Natural killer cell (primary cell): ENCODE results near the gene ICA1L. TPM values are rescaled to one million over a fixed set of nuclear protein-coding genes. Genes with fewer than 3 reads are reported as not detected.

ENCODE experiments used
- ATAC-seq, 3 donors: fragments of 150-1000 bp in 2 of 3; fragments of 200-7000 bp in 1 of 3; cut with Tn5 transposase; 1 replicate in 1 of 3; 2 replicates in 2 of 3; pipeline ENCODE4 v1.10.0; 2021; ENCODE audit warnings: mild to moderate bottlenecking in 2 of 3, moderate library complexity in 2 of 3
- DNase-seq, 2 donors: peaks; one replicate each; pipeline versions ENCODE4 v3.0.0 to v3.0.0-alpha.2; 2013 to 2021; ENCODE audit warnings: mixed read lengths in 1 of 2
- H3K27ac ChIP-seq: one replicate; pipeline ENCODE4 v1.5.1; 2013; ENCODE audit warnings: mild to moderate bottlenecking, low read length
- H3K27me3 ChIP-seq: one replicate; pipeline ENCODE4 v1.6.1; 2013; ENCODE audit warnings: low read length; ENCODE audit not compliant: control insufficient read depth, insufficient read depth
- H3K36me3 ChIP-seq: one replicate; pipeline ENCODE4 v1.6.1; 2013; ENCODE audit warnings: low read length; ENCODE audit not compliant: control insufficient read depth, insufficient read depth
- H3K4me1 ChIP-seq: one replicate; pipeline ENCODE4 v1.6.1; 2013; ENCODE audit warnings: low read length; ENCODE audit not compliant: control insufficient read depth, insufficient read depth
- H3K4me3 ChIP-seq: one replicate; pipeline ENCODE4 v1.5.1; 2013; ENCODE audit warnings: low read length
- H3K9me3 ChIP-seq: one replicate; pipeline ENCODE4 v1.6.1; 2013; ENCODE audit warnings: low read length; ENCODE audit not compliant: control insufficient read depth, insufficient read depth
- H3K27ac Mint-ChIP-seq, 2 donors: one replicate each; pipeline ENCODE4 v1.8.0; 2022; ENCODE audit warnings: mild to moderate bottlenecking in 2 of 2, mixed read lengths in 2 of 2, moderate library complexity in 1 of 2
- H3K27me3 Mint-ChIP-seq, 2 donors: one replicate each; pipeline ENCODE4 v1.8.0; 2022; ENCODE audit warnings: low read depth in 2 of 2, mixed read lengths in 2 of 2
- H3K36me3 Mint-ChIP-seq: one replicate; pipeline ENCODE4 v1.8.0; 2022; ENCODE audit warnings: mixed read lengths
- H3K4me1 Mint-ChIP-seq, 2 donors: one replicate each; pipeline ENCODE4 v1.8.0; 2022; ENCODE audit warnings: mixed read lengths in 2 of 2
- H3K4me3 Mint-ChIP-seq: one replicate; pipeline ENCODE4 v1.8.0; 2022; ENCODE audit warnings: mild to moderate bottlenecking, moderate library complexity, mixed read lengths
- H3K9me3 Mint-ChIP-seq, 2 donors: one replicate each; pipeline ENCODE4 v1.8.0; 2022; ENCODE audit warnings: mixed read lengths in 2 of 2
- WGBS: methylation state at CpG from one replicate; pipeline ENCODE4 v1.1.7; 2013; ENCODE audit warnings: missing lambda C conversion rate; ENCODE audit not compliant: insufficient coverage; 5-methylcytosine and 5-hydroxymethylcytosine counted together
- intact Hi-C: fragments of 100-400 bp; cut with micrococcal nuclease; formaldehyde crosslinking; loops from one replicate; pipeline ENCODE4 v1.14.2; 2022
- total RNA-seq, 4 donors: library from RNA; stranded (reverse); fragments of 120-200 nt in 1 of 4; gene quantifications; one replicate each; pipeline versions ENCODE4 v1.2.3 to v1.2.4, GENCODE V29; 2013 to 2022
- TF ChIP-seq, protein P1 (sequence below): fragments of 200-600 bp; IDR thresholded peaks from one replicate; pipeline ENCODE4 v1.8.0; 2022; ENCODE audit warnings: antibody characterized with exemption

ICA1L gene
- total RNA-seq, 3 donors from 2014 or later (not counting 1 experiment from before 2014, with no cell fraction given), result 9.0 to 15.5 (median 10.4) TPM

DNA sequence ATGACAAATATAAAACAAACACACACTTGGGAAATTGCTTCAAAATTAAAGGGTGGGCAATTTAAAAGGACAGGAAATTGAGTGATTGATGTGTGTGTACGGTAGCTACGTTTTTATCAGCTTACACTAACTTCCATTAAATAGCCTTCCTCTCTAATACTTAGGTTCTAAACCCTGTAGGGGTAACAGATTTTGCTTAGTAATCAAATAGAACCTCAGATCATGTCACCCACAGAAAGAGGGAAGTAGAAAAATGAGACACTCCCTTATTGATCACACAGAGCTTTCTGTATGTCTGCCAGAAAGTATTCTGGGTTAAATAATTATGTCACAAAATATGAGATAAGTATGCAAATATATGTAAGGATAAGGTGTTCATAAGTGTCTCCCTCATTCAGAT is 93.3 kb downstream of the ICA1L start:
- no peaks in the 10 kb centered on the region for H3K9me3 ChIP-seq
- H3K36me3 ChIP-seq, result peaks cover 15% of the 10 kb centered on the region
- WGBS, result no CpG with 5 or more reads among the region's 2 CpGs
- H3K27ac Mint-ChIP-seq, result no peak overlapping the region
- H3K4me3 Mint-ChIP-seq, result no peak overlapping the region
- TF ChIP-seq, protein P1, sequence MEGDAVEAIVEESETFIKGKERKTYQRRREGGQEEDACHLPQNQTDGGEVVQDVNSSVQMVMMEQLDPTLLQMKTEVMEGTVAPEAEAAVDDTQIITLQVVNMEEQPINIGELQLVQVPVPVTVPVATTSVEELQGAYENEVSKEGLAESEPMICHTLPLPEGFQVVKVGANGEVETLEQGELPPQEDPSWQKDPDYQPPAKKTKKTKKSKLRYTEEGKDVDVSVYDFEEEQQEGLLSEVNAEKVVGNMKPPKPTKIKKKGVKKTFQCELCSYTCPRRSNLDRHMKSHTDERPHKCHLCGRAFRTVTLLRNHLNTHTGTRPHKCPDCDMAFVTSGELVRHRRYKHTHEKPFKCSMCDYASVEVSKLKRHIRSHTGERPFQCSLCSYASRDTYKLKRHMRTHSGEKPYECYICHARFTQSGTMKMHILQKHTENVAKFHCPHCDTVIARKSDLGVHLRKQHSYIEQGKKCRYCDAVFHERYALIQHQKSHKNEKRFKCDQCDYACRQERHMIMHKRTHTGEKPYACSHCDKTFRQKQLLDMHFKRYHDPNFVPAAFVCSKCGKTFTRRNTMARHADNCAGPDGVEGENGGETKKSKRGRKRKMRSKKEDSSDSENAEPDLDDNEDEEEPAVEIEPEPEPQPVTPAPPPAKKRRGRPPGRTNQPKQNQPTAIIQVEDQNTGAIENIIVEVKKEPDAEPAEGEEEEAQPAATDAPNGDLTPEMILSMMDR, result no peak
- H3K27me3 Mint-ChIP-seq, result no peaks in the 10 kb centered on the region
- no peak overlapping the region for H3K27ac ChIP-seq
- DNase-seq (no peak), ATAC-seq (no peak)
- H3K4me1 Mint-ChIP-seq, result peaks cover 0 to 7% of the 10 kb centered on the region in 2 donors
- H3K4me1 ChIP-seq, result no peaks in the 10 kb centered on the region
- intact Hi-C loops, result no loop called here
- no peak overlapping the region for H3K4me3 ChIP-seq
- H3K27me3 ChIP-seq, result no peaks in the 10 kb centered on the region
- peaks cover 8% of the 10 kb centered on the region for H3K36me3 Mint-ChIP-seq
- no peaks in the 10 kb centered on the region for H3K9me3 Mint-ChIP-seq

DNA sequence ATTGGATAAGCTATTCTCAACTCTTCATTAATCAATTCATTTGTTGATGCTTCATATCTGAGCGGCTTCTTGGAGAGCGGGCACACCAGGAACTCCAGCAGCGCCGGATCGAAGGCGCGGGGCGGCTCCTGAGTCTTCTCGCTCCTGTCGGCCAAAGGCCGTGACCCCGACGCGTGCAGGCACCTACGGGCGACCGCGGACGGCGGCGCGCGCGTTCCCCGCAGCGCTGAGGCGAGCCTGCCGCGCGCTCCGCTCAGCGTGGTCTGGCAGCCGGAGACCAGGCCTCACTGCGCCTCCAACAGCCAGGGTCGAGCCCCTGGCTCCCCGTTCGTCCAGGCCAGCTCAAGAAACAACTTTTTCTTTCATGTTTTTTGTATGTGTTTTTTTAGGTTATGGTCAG is 97.5 kb downstream of the ICA1L start:
- Histone ChIP-seq H3K36me3 (peaks cover 9% of the 10 kb centered on the region), H3K27me3 (no peaks in the 10 kb centered on the region), H3K9me3 (no peaks in the 10 kb centered on the region), H3K4me3 (no peak overlapping the region), H3K4me1 (no peaks in the 10 kb centered on the region), H3K27ac (no peak overlapping the region)
- 86% methylated on average over 37 of the region's 37 CpGs for WGBS
- Mint-ChIP-seq H3K4me1 (peaks cover 0 to 7% of the 10 kb centered on the region in 2 donors), H3K36me3 (peaks cover 5% of the 10 kb centered on the region), H3K27ac (no peak overlapping the region), H3K27me3 (no peaks in the 10 kb centered on the region), H3K4me3 (no peak overlapping the region), H3K9me3 (no peaks in the 10 kb centered on the region)
- DNase-seq (no peak), ATAC-seq (no peak)
- TF ChIP-seq, protein P1, result no peak
- intact Hi-C loops, result no loop called here

DNA sequence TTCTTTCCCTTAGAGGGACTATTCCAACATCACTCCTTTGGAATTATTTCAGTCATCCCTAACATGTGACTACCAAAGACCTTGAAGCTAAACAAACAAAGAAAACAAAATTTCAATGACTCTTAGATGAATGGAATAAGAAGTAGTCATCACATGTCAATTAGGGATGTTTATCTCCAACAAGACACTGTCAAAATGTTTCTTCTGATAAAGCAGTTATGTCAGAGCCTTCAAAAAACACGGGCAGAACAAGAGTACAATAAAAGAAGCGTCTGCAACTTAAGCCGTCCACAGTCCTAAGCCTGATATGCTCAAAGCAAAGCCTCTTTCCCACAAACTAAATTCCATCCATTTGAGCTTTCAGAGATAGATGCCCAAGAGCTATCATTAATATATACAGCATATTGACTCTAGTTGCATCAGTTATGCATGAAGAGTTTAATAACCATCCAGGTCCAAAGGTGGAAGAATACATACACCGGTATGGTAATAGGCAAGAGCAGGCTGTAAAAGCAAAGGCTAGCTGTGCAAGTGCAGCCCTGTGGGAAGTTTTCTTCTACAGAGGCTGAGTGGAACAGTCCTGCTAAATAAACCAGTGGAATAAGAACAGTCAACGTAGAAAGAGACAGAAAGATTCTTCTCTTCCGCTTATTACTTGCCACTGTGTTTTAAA is 98.1 kb downstream of the ICA1L start:
- whole genome bisulfite sequencing, result 98% methylated on average over 6 of the region's 6 CpGs
- no peak overlapping the region for H3K4me3 Mint-ChIP-seq
- Histone ChIP-seq H3K27ac (no peak overlapping the region), H3K36me3 (peaks cover 8% of the 10 kb centered on the region), H3K4me1 (no peaks in the 10 kb centered on the region), H3K4me3 (no peak overlapping the region), H3K9me3 (no peaks in the 10 kb centered on the region), H3K27me3 (no peaks in the 10 kb centered on the region)
- DNase-seq (no peak), ATAC-seq (no peak)
- no peak overlapping the region for H3K27ac Mint-ChIP-seq
- H3K4me1 Mint-ChIP-seq, result peaks cover 0 to 7% of the 10 kb centered on the region in 2 donors
- TF ChIP-seq, protein P1, result no peak
- intact Hi-C loops, result no loop called here
- H3K27me3 Mint-ChIP-seq, result no peaks in the 10 kb centered on the region
- H3K9me3 Mint-ChIP-seq, result no peaks in the 10 kb centered on the region
- H3K36me3 Mint-ChIP-seq, result no peaks in the 10 kb centered on the region
